ENCODE measurements around the gene DIP2C.

GRCh38 chr10:404346-404745, 285.1 kb downstream of the DIP2C start:
- TF ChIP-seq, protein P1, sequence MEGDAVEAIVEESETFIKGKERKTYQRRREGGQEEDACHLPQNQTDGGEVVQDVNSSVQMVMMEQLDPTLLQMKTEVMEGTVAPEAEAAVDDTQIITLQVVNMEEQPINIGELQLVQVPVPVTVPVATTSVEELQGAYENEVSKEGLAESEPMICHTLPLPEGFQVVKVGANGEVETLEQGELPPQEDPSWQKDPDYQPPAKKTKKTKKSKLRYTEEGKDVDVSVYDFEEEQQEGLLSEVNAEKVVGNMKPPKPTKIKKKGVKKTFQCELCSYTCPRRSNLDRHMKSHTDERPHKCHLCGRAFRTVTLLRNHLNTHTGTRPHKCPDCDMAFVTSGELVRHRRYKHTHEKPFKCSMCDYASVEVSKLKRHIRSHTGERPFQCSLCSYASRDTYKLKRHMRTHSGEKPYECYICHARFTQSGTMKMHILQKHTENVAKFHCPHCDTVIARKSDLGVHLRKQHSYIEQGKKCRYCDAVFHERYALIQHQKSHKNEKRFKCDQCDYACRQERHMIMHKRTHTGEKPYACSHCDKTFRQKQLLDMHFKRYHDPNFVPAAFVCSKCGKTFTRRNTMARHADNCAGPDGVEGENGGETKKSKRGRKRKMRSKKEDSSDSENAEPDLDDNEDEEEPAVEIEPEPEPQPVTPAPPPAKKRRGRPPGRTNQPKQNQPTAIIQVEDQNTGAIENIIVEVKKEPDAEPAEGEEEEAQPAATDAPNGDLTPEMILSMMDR (IDR thresholded peaks at IDR 0.05): no peak
- TF ChIP-seq YY1 (IDR thresholded peaks at IDR 0.05; ENCODE audit: low read depth) (no peak), GABPA (IDR thresholded peaks at IDR 0.05; ENCODE audit: low read depth) (no peak), CHD2 (IDR thresholded peaks at IDR 0.05; ENCODE audit: low read length, partially characterized antibody) (no peak), REST (IDR thresholded peaks at IDR 0.05; ENCODE audit: low read depth, low read length) (no peak)
